NCI-H187 (cell line): ENCODE results near the gene SLC30A7.
"Not testable (repeated sequence)": the region's sequence is repeated elsewhere in the genome, so short reads cannot be mapped to it uniquely, and the experiment has no call there.

Source experiments
- DNase-seq, 2 experiments: peaks; one replicate each; lab custom pipeline; 2025; lab: John Stamatoyannopoulos, UW

SLC30A7 gene

GRCh38 chr1:100936194-100936967 lies 40.5 kb downstream of the SLC30A7 start:
- DNase-seq: no peak

DNA sequence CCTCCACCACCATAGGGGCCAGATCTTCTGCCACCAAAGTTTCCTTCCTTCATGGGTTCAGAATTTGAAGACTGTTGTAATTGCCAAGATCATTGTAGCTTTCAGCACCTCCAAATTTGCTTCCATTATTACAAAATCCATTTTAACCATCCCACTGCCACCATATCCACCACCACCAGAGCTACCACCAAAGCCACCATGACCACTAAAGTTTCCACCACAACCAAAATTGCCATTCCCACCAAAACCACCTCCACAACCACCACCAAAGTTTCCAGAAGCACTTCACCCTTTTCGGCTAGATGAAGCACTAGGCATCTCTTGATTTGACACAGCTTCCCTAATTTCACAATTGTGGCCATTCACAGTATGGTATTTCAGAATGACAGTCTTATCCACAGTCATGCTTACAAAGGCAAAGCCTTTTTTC lies 45.2 kb downstream of the SLC30A7 start:
- DNase-seq: no peak

DNA sequence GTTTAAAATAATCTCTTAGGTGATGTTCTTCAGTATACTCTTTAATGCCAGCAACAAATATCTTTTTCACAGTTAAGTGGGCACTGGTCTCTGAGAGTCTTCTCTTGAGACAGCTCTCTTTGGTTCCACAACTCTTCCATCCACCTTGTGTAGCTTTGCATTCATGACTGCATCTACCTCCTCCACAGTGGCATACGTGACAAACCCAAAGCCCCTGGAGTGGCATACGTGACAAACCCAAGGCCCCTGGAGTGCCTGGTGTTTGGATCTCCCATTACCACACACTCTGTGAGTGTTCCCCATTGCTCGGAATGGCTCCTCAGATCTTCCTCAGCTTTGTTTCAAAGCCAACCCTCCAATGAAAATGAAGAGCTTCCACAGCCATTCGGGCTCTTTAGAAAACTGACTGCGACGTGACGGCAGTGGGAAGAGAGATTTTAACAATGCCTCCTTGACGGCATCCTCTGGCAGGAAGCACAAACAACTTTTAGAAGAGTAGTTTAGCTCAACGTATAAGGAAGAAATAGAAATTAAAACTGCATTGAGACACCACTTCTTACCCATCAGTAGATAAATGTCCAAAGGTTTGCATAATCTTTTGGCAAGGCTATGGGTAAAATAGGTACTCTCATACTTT lies 45.8 kb downstream of the SLC30A7 start:
- DNase-seq: no peak

- no peak for DNase-seq
Measured at GRCh38 chr1:100942304-100943046, 46.6 kb downstream of the SLC30A7 start.

- DNase-seq: no peak
Measured at GRCh38 chr1:100943533-100943932, 47.6 kb downstream of the SLC30A7 start.

GRCh38 chr1:100946064-100946463 lies 50.2 kb downstream of the SLC30A7 start:
- DNase-seq: not testable (repeated sequence)

GRCh38 chr1:100947816-100948215 lies 51.9 kb downstream of the SLC30A7 start:
- not testable (repeated sequence) for DNase-seq

DNA sequence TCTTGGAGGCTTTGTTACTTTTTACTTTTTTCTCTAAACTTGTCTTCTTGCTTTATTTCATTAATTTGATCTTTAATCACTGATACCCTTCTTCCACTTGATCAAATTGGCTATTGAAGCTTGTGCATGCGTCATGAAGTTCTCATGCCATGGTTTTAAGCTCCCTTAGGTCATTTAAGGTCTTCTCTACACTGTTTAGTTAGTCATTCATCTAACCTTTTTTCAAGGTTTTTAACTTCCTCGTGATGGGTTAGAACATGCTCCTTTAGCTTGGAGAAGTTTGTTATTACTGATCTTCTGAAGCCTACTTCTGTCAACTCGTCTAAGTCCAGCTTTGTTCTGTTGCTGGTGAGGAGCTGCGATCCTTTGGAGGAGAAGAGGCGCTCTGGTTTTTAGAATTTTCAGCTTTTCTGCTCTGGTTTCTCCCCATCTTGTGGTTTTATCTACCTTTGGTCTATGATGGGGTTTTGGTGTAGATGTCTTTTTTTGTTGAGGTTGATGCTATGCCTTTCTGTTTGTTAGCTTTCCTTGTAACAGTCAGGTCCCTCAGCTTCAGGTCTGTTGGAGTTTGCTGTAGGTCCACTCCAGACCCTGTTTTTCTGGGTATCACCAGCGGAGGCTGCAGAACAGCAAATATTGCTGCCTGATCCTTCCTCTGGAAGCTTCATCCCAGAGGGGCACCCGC lies 53.0 kb downstream of the SLC30A7 start:
- DNase-seq: not testable (repeated sequence)

DNA sequence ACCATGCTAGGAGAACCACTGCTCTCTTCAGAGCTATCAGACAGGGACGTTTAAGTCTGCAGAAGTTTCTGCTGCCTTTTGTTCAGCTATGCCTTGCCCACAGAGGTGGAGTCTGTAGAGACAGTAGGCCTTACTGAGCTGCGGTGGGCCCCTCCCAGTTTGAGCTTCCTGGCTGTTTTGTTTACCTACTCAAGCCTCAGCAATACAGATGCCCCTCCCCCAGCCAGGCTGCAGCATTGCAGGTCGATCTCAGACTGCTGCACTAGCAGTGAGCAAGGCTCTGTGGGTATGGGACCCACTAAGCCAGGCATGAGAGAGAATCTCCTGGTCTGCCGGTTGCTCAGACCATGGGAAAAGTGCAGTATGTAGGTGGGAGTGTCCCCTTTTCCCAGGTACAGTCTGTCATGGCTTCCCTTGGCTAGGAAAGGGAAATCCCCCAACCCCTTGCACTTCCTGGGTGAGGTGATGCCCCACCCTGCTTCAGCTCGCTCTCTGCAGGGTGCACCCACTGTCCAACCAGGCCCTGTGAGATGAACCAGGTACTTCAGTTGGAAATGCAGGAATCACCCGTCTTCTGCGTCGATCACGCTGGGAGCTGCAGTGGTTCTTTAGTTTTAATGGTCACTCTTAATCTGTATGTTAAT lies 53.7 kb downstream of the SLC30A7 start:
- peak in 1 of 2 experiments; percentile 36 for DNase-seq

DNA sequence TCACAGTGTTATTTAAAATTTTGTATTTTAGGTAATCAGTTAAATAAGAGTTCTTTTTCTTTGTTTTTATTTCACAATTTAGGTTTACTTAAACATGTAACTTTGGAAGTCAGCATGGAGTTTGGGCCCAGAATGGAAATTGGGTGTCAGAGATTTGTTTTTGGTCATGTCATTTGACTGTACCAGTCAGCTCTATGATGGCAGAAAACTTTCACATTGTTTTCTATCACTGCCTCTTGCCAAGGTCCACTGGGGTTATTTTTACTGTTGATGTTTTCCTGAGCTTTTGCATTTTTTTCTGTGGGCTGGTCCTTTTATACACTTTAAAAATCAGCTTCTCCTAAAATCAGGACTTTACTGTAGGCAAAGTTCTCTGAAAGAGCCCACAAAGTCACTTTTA lies 54.4 kb downstream of the SLC30A7 start:
- DNase-seq: no peak

- no peak for DNase-seq
Measured at GRCh38 chr1:100950781-100951180, 54.9 kb downstream of the SLC30A7 start.

DNA sequence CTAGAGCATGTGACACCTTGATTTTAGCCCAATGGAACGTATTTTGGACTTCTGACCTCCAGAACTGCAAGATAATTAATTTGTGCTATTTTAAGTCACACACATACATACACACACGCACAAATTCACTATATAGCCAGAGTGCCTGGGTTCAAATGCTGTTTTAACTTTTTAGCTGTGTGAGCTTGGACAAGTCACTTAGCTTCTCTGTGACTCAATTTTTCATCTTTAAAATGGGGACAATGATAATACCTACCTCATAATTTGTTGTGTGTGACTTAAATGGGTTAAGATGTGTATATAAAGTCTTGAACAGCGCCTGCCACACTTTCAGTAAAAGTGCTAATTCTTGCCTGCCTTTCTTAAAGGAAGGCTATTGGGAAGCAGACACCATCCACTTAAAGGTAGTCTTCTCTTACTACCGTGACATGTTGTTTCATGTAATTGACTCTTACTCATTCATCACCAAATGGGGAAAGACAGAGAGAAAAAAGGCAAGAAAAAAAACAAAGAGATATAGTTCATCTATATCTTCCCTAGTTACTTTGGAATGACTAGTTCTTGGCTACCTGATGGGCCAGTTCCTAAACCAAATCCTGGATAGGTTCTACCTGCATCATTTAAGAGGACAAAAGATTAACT lies 56.3 kb downstream of the SLC30A7 start:
- no peak for DNase-seq

DNA sequence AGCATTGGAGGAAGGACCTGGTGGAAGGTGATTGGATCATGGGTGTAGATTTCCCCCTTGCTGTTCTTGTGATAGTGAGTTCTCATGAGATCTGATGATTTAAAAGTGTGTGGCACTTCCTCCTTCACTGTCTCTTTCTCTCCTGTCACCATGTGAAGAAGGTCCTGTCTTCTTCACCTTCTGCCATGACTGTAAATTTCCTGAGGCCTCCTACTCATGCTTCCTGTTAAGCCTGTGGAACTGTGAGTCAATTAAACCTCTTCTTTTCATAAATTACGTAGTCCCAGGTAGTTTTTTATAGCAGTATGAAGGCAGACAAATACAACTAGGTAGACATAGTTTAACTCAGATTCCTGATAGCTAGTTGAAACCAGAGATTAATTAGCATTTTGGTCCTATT lies 57.1 kb downstream of the SLC30A7 start:
- not testable (repeated sequence) for DNase-seq

GRCh38 chr1:100953960-100954730 lies 58.3 kb downstream of the SLC30A7 start:
- no peak for DNase-seq

GRCh38 chr1:100955322-100955721 lies 59.4 kb downstream of the SLC30A7 start:
- DNase-seq: no peak

DNA sequence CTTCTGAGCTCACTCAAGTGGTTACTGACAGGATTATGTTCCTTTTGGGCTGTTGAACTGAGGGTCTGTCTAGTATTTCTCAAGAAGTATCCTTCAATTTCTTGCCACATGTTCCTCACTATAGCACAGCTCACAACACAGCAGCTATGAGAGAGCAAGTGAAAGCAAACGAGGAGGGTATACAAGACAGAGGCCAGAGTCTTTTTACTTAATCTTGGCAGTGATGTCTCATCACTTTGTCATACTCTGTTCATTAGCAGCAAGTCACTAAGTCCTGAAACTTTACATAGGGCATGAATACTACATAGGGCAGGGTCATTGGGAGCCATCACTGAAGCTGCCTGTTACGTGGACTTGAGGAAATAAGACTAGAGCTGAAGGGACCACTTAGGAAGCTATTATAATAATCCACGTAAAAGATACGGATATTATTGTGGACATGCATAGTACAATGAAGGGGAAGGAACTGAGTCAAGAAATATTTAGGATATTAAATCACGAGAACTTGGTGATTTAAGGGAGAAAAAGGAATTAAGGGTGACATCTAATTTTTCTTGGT lies 63.7 kb downstream of the SLC30A7 start:
- no peak for DNase-seq

DNA sequence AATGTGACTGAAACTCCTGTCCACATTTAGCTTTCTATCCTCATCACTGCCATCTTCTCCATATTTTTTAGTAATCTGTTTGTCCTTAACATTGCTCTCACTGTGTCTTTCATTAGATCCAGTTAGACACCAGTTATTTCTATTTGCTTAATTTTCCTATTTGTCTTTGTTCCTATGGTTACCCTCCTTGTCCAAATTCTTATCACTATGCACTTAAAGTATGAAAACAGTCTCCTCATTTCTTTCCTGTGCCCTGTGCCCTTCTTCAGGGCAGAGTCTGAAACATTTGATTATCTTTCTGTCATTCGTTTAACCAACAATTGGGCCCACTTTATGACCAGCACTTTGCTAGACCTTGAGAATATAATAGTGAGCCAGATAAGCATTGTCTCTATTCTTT lies 64.2 kb downstream of the SLC30A7 start:
- no peak for DNase-seq

GRCh38 chr1:100968621-100969020 lies 72.7 kb downstream of the SLC30A7 start:
- DNase-seq: no peak

DNA sequence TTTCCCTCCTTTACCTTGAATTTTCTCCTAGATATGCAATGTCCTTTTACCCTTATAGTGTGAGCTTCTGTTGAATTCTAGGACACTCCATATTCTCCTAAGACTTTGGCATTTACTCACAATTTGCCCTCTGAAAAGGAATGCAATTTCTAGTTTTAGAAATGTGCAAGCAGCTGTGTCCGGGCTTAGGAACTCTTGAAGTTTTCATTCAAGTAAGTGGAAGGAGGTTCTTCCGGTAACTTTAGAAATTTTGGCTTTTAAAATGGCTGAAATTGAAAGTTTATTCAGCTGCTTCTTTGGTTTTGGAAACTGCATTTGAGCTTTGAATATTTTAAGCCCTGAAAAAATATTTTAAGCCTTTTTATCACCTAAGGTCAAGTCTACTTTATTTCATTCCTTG lies 73.4 kb downstream of the SLC30A7 start:
- DNase-seq: no peak

DNA sequence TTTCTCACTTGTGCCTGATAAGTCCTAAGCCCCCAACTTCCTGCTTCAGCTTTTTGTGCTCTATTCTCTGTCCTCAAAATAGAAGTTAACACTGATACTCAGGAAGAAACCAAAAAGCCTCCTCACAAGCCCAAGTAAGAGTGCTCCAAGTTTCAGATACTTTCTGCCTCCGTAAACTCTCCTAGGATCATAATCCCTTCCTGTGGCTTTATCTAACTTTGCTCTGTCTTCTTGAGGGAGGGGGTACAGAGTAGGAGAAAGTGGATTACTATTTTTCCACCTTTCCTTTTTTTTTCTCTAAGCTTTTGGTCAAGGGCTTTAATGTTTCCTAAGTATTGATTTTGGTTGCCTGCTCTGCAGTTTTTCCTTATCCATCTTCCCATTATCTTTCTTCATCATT lies 75.1 kb downstream of the SLC30A7 start:
- no peak for DNase-seq
